WERI-Rb-1 (cell line): ENCODE results near the gene CSPG5.

Experiments used
- DNase-seq: peaks from one replicate; pipeline ENCODE4 v3.0.0-alpha.2; 2020
- H3K27ac ChIP-seq: fragments of 250-450 bp; sonication (Bioruptor Pico); 2 replicates; pipeline ENCODE4 v1.5.1; 2020; ENCODE audit warnings: mild to moderate bottlenecking, moderate library complexity
- H3K27me3 ChIP-seq: fragments of 250-450 bp; sonication (Bioruptor Pico); 2 replicates; pipeline ENCODE4 v1.5.1; 2021; ENCODE audit warnings: mild to moderate bottlenecking, low read depth, moderate library complexity; ENCODE audit not compliant: insufficient read depth, severe bottlenecking
- H3K36me3 ChIP-seq: fragments of 250-450 bp; sonication (Bioruptor Pico); 2 replicates; pipeline ENCODE4 v1.5.1; 2020; ENCODE audit warnings: mild to moderate bottlenecking, moderate library complexity
- H3K4me3 ChIP-seq: 2 replicates; pipeline ENCODE4 v1.5.1; 2011; ENCODE audit warnings: low read depth, mild to moderate bottlenecking, control low read depth, low read length
- H3K9me3 ChIP-seq: fragments of 250-450 bp; sonication (Bioruptor Pico); 2 replicates; pipeline ENCODE4 v1.5.1; 2021; ENCODE audit warnings: mild to moderate bottlenecking, moderate library complexity; ENCODE audit not compliant: severe bottlenecking
- TF ChIP-seq, protein P1 (sequence below): IDR thresholded peaks from 2 replicates; pipeline ENCODE4 v1.5.1; 2011; ENCODE audit warnings: low read depth, mild to moderate bottlenecking, control low read depth, inconsistent platforms, low read length

Gene CSPG5

DNA sequence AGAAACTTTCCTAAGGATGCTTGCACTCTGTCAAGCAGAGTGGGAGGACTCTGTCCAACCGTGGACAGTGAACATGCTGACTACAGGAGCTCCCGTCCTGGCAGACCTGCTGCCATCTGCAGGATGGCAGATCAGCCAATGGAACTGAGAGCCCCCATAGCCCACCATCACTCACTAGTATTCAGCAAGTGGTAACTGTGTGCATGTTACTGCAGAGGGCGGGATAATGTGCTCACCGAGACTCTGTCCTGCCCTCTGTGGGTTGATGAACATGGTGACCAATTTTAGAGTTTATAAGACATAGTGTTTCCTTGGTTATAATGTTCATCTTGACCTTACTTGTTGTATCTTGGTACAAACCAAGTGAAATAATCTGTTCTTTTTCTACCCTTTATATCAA is 11.5 kb downstream of the CSPG5 start:
- no peak overlapping the region for H3K4me3 ChIP-seq
- H3K27me3 ChIP-seq: no peaks in the 10 kb centered on the region
- DNase-seq: no peak
- H3K36me3 ChIP-seq: no peaks in the 10 kb centered on the region
- H3K27ac ChIP-seq: no peak overlapping the region
- H3K9me3 ChIP-seq: no peaks in the 10 kb centered on the region
- TF ChIP-seq, protein P1, sequence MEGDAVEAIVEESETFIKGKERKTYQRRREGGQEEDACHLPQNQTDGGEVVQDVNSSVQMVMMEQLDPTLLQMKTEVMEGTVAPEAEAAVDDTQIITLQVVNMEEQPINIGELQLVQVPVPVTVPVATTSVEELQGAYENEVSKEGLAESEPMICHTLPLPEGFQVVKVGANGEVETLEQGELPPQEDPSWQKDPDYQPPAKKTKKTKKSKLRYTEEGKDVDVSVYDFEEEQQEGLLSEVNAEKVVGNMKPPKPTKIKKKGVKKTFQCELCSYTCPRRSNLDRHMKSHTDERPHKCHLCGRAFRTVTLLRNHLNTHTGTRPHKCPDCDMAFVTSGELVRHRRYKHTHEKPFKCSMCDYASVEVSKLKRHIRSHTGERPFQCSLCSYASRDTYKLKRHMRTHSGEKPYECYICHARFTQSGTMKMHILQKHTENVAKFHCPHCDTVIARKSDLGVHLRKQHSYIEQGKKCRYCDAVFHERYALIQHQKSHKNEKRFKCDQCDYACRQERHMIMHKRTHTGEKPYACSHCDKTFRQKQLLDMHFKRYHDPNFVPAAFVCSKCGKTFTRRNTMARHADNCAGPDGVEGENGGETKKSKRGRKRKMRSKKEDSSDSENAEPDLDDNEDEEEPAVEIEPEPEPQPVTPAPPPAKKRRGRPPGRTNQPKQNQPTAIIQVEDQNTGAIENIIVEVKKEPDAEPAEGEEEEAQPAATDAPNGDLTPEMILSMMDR: no peak

DNA sequence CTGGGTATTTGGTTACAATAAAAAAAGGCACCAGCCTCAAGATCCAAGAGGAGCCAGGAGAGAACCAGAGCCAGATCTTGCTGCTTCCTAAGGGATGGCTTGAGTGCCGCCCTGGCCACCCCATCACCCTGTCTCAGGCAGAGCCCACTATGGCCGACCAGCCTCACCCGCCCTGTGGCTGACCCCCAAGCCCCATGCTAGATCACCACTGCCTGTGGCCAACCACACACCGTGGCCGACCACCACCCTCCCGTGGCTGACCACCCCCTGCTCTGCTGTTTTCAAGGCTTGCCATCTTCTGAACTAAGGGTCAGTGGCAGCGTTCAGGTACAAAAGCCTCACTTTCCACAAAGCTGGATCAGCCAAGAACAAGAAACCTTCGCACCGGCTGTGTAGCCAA is 12.0 kb downstream of the CSPG5 start:
- no peak for DNase-seq
- Histone ChIP-seq H3K4me3 (no peak overlapping the region), H3K27ac (no peak overlapping the region), H3K9me3 (no peaks in the 10 kb centered on the region), H3K27me3 (no peaks in the 10 kb centered on the region), H3K36me3 (no peaks in the 10 kb centered on the region)
- TF ChIP-seq, protein P1: no peak

DNA sequence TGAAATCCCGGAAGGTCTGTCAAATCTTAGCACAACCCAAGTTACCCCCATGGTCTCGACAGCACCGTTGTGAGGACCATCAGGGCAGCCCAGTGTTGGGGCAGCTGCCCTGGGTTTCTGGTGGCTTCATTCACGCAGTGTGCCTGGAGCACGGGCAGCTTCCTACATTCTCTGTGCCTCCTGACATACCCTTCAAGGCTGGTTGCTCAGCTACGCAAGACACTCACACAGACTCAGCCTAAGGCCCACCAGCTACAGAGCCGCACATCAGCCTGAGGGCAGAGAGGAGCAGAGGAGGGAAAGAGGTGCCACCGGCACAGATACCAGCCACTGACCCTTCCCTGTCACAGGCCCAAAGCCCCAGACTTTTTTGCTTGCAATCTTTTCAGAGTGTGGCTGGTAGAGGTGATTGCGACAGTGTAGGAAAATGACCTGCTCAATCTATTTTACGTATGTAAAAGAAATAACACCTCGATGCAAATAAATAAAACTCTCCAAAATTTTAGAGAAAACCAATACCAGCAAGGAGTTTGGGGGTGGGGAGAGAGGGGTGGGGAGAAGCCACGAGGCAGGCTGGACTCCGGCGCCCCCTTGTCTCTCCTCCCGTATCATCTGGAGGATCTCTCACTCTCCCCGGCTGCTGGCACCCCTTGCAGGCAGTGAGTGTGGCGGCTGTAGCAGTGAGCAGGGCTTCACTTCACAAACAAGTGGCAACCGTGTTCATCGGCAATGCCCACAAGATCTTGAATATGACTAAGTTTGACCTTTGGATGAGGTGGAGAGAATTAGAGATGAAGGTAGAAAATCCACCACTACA is 12.7 kb downstream of the CSPG5 start:
- TF ChIP-seq, protein P1: no peak
- DNase-seq: no peak
- Histone ChIP-seq H3K36me3 (no peaks in the 10 kb centered on the region), H3K9me3 (no peaks in the 10 kb centered on the region), H3K4me3 (no peak overlapping the region), H3K27me3 (no peaks in the 10 kb centered on the region), H3K27ac (no peak overlapping the region)

DNA sequence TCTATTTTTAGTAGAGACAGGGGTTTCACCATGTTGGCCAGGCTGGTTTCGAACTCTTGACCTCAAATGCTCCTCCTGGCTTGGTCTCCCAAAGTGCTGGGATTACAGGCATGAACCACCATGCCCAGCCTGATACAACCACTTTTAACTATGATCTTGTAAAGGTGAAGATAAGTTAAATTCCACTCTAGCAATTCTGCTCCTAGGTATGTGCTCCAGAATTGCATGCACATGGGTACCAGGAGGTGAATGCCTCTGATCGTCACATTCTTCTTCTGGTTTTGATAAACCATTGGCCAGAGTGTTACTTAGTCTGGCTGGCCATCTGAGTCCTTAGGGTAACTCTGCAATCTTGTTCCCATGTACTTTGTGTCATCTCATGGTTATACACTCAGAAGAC is 22.3 kb downstream of the CSPG5 start:
- Histone ChIP-seq H3K36me3 (no peaks in the 10 kb centered on the region), H3K27me3 (no peaks in the 10 kb centered on the region), H3K9me3 (no peaks in the 10 kb centered on the region), H3K4me3 (no peak overlapping the region), H3K27ac (no peak overlapping the region)
- DNase-seq: no peak
- TF ChIP-seq, protein P1: no peak

DNA sequence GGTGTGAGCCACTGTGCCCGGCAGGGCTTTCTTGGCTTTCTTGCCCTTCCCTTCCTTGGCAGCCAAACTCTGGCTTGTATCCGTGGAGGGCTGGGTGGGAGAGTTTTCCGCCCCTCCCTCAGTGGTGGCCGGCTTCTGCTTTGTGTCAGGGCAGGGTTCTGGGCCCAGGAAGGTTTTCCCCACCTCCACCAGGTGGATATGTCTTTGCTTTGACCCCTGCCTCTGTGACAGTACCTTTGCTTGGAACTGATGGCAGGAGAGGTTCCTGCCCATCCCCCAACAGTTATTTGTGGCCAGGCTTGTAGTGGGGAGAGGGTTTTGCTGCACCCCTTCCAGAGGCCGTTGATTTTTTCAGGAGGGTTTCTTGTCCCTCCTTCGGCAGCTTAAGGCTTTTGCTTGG is 24.3 kb downstream of the CSPG5 start:
- Histone ChIP-seq H3K27ac (no peak overlapping the region), H3K27me3 (no peaks in the 10 kb centered on the region), H3K36me3 (no peaks in the 10 kb centered on the region), H3K9me3 (no peaks in the 10 kb centered on the region), H3K4me3 (no peak overlapping the region)
- TF ChIP-seq, protein P1: no peak
- no peak for DNase-seq

DNA sequence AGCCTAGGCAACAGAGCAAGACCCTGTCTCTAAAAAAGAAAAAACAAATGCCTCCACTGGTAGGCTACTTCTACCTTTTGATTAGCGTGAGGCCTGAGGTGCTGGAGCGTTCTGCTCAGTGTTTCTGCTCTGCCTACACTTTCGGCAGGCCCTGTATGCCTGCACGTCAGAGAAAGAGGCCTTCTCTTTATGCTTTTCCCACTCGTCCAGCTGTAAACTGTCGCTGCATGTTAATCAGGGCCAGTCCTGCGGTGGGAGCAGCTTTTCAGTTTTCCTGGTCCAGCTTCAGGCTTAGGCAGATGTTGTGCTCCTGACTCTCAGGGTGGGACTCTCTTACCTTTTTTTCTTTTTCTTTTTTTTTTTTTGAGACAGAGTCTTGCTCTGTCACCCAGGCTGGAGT is 25.3 kb downstream of the CSPG5 start:
- no peaks in the 10 kb centered on the region for H3K9me3 ChIP-seq
- no peak overlapping the region for H3K27ac ChIP-seq
- no peak overlapping the region for H3K4me3 ChIP-seq
- no peaks in the 10 kb centered on the region for H3K36me3 ChIP-seq
- no peak for DNase-seq
- no peaks in the 10 kb centered on the region for H3K27me3 ChIP-seq
- TF ChIP-seq, protein P1: no peak
